CD4-positive, alpha-beta T cell treated with Interleukin-1 beta for 1 hour (primary cell): ENCODE results near the gene CDKN2AIPNL.
"Not testable (repeated sequence)": the region's sequence is repeated elsewhere in the genome, so short reads cannot be mapped to it uniquely, and the experiment has no call there.

Source experiments
- DNase-seq, 2 donors: peaks; one replicate each; pipeline ENCODE4 v3.0.0-alpha.2; 2020 to 2022

Gene CDKN2AIPNL

DNA sequence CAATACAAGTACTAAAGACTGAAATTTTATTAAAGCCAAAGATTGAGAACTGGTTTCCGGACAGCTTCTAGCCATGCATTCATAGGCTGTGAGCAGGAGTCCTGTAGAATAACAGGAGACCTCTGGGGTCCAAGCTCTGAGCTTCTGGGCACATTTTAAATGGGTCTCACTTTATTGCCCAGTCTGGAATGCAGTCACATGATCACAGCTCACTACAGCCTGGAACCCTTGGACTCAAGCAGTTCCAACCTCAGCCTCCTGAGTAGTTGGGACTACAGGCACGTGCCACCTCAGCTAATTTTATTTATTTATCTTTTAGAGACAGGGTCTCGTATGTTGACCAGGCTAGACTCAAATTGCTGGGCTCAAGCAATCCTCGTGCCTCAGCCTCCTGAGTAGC, 15.4 kb downstream of the CDKN2AIPNL start:
- DNase-seq, result no peak

DNA sequence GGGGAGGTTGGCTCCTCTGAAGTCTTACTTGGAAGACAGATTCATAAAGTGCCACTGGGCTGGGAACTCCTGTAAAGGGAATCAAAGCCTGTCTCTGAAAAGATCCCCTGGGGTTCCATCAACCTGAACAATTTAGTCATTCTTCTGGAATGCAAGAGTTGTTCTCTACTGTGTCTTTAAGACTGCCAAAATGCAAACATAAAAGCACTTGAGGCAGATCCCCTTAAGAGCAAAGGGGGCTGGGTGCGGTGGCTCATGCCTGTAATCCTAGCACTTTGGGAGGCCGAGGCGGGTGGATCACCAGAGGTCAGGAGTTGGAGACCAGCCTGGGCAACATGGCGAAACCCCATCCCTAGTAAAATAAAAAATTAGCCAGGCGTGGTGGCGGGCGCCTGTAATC, 16.7 kb downstream of the CDKN2AIPNL start:
- no peak for DNase-seq

DNA sequence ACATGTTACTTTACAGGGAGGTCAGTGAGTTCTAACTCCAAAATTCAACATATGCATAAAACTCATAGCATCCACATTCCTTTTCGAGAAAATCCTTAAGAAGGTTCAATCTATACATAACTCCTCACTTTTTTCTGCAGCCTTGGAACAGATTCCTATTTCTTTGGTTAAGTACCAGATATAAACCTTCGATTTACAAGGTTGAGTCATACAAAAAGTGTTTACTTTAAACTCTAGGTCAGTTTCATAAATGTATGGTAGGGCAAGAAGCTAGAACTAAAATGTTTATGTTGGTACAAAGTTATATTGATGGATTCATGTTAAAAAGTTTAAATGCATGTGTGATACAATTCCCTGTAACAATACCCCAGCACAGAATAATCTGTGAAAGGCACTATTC, 19.4 kb downstream of the CDKN2AIPNL start:
- no peak for DNase-seq

DNA sequence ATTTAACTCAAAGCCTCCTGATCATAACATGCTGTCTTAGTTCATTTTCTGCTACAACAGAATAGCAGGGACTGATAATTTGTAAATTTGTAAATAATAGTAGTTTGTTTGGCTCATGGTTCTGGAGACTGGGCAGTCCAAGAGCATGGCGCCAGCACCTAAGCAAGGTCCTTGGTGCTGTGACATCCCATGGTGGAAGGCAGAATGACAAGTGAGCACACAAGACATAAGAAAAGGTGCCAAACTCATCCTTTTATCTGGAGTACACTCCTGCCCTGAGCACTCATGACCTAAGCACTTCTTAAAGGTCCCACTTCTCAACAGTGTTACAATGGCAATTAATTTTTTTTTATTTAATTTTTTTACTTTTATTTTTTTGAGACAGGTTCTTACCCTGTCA, 24.2 kb downstream of the CDKN2AIPNL start:
- no peak for DNase-seq

DNA sequence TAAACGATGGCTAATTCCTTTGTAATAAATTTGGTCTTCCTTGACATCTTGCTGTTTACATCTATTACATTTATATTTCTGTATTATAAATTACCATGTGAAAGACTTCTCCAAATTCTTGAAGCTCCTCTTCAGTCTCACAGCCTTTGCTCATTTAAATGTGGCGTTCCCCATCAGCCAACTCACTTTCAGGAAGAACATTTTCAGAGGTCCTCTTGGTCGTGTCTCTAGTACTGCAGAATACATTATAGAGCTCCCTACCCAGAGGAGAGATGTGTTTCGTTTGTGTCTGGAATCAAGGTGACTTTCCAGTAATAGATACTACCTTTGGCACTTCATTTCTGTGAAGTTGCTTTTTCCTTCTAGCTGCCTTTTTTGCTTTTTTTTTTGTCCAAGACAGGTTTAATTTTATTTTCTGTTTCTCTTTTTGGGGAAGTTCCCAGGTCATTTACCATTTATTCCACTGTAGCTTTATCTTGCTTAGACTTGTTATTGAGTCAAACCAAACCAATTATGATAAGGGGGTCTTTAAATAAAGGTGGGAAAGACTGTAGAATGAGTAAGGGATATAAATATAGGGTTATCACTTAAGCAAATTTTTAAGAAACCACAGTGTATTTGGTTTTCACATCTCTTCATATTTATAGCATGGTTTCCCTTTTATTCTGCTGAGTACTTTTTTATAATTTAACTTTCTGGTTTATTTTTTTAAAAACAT, 27.5 kb downstream of the CDKN2AIPNL start:
- DNase-seq, result no peak

DNA sequence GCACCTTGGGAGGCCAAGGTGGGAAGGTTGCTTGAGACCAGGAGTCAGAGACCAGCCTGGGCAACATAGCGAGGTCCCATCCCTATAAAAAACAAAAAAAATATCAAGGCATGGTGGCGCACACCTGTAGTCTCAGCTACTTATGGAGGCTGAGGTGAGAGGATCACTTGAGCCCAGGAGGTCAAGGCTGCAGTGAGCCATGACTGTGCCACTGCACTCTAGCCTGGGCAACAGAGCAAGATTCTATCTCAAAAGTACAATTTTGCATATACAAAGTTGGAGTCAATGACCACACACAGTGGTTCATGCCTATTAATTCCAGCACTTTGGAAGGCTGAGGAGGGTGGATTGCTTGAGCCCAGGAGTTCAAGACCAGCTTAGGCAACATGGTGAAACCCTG, 29.5 kb downstream of the CDKN2AIPNL start:
- not testable (repeated sequence) for DNase-seq

DNA sequence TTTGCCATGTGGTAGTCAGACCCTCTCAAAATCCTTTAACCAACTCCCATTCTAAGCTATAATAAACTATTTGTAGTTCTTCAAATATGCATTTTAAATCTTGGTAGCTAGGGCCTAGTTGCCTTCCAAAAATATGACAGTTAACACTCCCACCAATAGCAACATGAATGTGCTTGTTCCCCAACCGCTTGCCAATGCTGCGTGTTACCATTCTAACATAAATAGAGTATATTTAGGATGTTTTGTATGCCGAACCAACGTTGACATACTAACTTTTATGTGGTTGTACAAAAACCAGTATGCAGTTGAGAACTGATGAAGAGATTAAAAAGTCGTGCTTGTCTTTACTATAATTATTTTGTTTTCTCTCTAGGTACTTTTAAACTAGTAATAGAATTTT, 31.3 kb downstream of the CDKN2AIPNL start:
- no peak for DNase-seq

DNA sequence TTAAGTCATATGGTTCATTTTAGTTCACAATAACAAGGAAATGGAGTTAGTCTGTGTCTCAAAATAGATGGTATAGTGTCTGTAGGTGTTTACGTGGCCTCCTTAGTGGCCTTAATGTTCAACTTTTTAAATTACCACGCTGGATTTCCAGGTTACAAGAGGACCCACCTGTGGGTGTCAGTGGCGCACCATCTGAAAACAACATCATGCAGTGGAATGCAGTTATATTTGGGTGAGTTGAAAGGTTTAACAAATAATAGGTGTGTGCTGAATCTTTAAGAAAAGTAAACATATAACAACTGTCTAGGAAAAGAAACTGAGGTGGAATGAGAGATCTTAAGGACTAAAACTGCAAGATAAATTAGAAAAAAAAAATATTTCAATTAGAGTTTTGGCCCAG, 37.4 kb downstream of the CDKN2AIPNL start:
- peak in 1 of 2 donors; percentile 22 for DNase-seq

DNA sequence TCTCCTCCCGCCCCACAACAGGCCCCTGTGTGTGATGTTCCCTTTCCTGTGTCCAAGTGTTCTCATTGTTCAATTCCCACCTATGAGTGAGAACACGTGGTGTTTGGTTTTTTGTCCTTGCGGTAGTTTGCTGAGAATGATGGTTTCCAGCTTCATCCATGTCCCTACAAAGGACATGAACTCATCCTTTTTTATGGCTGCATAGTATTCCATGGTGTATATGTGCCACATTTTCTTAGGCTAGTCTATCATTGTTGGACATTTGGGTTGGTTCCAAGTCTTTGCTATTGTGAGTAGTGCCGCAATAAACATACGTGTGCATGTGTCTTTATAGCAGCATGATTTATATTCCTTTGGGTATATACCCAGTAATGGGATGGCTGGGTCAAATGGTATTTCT, 38.0 kb downstream of the CDKN2AIPNL start:
- not testable (repeated sequence) for DNase-seq

DNA sequence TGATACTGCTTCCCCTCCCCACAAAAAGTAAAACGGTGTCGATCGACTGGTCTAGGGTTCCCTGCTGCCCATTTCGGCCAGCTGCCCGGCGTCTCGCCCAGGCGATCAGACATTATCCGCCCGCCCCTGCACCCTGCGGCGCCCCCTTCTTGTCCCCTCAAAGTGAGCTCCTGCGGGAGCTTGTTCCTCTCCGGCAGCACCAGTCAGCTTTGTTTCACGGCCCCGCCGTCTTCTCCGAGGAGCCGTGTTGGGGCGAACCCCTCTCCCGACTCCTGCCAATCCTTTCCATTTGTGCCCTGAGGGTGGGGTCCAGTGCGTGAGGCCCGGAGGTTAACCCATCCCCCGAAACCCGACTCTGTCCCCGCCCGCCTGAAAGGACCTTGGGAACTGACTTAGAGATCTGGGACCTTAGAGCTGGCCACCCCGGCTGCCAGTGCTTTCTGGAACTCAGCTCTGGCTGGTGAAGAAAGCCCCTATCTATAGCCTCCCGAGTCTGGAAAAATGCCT, 39.8 kb downstream of the CDKN2AIPNL start:
- peak; percentile 41 to 45 for DNase-seq

DNA sequence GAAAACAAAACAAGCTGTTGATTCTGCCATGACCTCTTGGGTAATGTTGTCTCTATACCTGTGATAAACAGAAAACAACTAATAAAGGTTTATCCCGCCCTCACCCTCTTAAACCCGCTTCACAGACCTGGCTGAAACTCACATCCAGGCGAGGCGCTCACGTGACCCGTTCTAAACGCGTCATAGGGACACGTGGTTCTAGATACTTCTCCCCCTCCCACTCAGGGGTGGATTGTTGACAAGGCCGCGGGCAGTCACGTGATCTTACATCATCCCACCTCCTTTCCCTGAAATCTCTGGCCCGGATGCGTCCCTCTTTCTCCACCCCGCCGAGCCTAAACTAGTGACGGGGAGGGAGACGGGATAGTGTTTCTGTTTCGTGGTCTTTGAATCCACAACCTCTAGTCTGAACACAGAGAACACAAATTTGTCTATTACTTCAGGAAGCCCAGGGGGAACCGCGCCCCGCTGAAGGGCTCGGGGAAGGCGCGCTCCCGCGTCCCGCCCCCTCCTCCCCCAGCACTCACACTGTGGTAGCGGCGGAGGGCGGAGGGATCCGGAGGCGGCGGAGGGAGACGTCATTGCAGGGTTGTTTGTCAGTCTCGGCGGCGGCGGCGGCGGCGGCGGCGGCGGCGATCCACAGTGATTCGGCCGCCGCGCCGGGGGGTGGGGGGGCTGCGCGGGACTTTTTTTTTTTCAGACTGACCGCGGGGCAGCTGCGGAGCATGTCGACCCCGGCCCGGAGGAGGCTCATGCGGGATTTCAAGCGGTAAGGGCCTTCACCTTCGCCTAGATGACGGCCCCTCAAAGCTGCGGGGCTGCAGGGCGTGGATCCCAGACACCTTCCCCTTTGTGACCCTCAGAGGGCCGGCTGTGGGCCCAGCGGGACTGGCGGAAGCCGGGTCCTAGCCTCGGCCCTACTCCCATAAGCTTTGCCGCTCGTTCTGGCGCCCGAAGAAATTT, 40.5 kb downstream of the CDKN2AIPNL start, which contains the start of gene UBE2B:
Gene UBE2B (plus strand): TSS at position 699 of the 963 bp plus-strand sequence. CDS start 27 bp downstream, at position 726.
- DNase-seq, result peak; percentile 97

DNA sequence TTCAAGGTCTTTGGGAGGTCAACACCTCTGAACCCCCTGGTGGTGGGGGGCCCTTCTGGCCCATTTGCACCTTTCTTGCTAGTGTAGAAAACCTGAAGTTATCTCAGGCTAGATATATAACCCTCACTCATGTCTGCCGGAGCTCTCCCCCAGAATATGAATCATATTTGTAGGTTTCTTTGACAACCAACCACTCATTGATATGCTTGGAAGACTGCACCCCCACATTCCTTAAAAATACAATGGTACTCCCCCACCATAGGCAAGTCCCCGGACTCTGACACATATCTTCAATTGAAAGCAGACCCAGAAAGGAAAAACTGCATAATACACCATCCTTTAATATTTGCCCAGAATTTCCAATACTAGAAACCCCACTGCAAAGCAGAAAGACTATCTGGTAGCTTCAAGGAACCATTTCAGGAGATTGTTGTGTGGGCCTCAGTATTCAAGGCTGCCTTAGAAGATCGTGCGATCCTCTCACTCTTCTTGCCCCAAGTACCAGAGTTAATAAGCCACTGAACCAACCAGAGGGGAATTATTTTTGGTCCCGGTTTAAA, 41.3 kb downstream of the CDKN2AIPNL start:
- DNase-seq, result no peak

DNA sequence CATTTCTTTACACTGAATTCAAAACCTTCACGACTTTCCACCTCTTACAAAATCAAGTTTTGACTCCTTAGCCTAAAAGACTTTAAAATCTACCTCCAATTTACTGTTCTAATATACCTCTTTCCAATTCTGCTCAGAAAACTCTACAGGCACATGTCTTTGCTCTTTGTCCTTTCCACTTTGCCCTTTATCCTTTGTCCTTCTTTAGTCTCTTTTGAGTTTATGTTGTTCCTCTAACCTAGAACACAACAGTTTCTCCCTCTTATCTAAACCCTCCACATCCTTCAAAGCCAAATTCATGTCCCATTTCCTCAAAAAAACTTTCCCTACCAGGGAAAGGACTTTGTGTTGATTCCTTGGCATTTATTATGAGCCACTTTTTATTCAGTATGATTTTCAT, 46.1 kb downstream of the CDKN2AIPNL start:
- DNase-seq, result no peak

DNA sequence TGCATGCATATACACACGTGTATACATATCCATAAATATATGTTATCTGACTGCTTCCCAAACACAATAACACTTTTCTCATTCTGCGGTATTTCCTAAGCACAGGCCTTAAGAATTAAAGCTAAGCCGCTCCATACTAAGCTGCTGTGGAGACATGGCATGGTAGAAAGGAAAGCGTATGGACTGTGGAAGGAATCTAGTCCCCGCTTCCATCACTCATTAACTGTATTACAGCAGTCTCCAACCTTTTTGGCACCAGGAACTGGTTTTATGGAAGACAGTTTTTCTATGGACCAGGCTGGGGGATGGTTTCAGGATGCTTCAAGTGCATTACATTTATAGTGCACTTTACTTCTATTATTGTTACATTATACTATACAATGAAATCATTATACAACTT, 56.0 kb downstream of the CDKN2AIPNL start:
- no peak for DNase-seq
